Urinary bladder (tissue), 4 donors: ENCODE measurements around the gene TREH. TPM values are rescaled to one million over a fixed set of nuclear protein-coding genes. Genes with fewer than 3 reads are reported as not detected.

Experiments used
- DNase-seq: peaks from one replicate; pipeline ENCODE4 v3.0.0-alpha.2; 2015; ENCODE audit errors: extremely low spot score
- H3K27ac ChIP-seq: one replicate; pipeline ENCODE4 v1.5.1; 2013; ENCODE audit warnings: low read depth, mild to moderate bottlenecking, moderate library complexity
- H3K36me3 ChIP-seq: one replicate; pipeline ENCODE4 v1.6.1; 2013; ENCODE audit warnings: mild to moderate bottlenecking, moderate library complexity; ENCODE audit not compliant: insufficient read depth
- H3K4me1 ChIP-seq: one replicate; pipeline ENCODE4 v1.6.1; 2013; ENCODE audit warnings: mild to moderate bottlenecking, moderate library complexity; ENCODE audit not compliant: insufficient read depth
- H3K4me3 ChIP-seq: one replicate; pipeline ENCODE4 v1.5.1; 2013; ENCODE audit warnings: low read depth, low read length
- WGBS: extraction: QIAGEN DNeasy Blood & Tissue Kit; methylation state at CpG from one replicate; pipeline ENCODE4 v1.1.7; 2013; 5-methylcytosine and 5-hydroxymethylcytosine counted together
- polyA plus RNA-seq: library from polyadenylated mRNA; stranded (reverse); fragments of 200-250 nt; gene quantifications from one replicate; pipeline ENCODE4 v1.2.3, GENCODE V29; 2013
- total RNA-seq: library from RNA; depleted of rRNA; stranded (reverse); fragments of >200 nt; gene quantifications from one replicate; pipeline ENCODE4 v1.2.3, GENCODE V29; 2014
- donor health status: healthy with polysubstance abuse.
- donor health status: healthy.

TREH gene
- total and polyA plus RNA-seq, 2 donors: 1.0 TPM; not detected in 1

GRCh38 chr11:118657709-118658428 is 21.6 kb downstream of the TREH start:
- DNase-seq: no peak
- Histone ChIP-seq H3K4me1 (no peaks in the 10 kb centered on the region), H3K27ac (no peak overlapping the region), H3K36me3 (no peaks in the 10 kb centered on the region), H3K4me3 (no peak overlapping the region)
- WGBS: 77% methylated on average over 16 of the region's 16 CpGs

- H3K36me3 ChIP-seq: no peaks in the 10 kb centered on the region
Observed at GRCh38 chr11:118657238-118657637, 22.2 kb downstream of the TREH start.

GRCh38 chr11:118656563-118657165 is 22.8 kb downstream of the TREH start:
- Histone ChIP-seq H3K4me3 (no peak overlapping the region), H3K27ac (no peak overlapping the region), H3K36me3 (no peaks in the 10 kb centered on the region), H3K4me1 (no peaks in the 10 kb centered on the region)
- DNase-seq: no peak
- WGBS: 90% methylated on average over 5 of the region's 5 CpGs

More at GRCh38 chr11:118657238-118657637, 22.2 kb downstream of the TREH start:
- Histone ChIP-seq H3K4me3 (no peak overlapping the region), H3K27ac (no peak overlapping the region), H3K4me1 (no peaks in the 10 kb centered on the region)
- no peak for DNase-seq
- 88% methylated on average over 2 of the region's 2 CpGs for WGBS

GRCh38 chr11:118655486-118656190 is 23.8 kb downstream of the TREH start:
- H3K27ac ChIP-seq: no peak overlapping the region
- H3K36me3 ChIP-seq: no peaks in the 10 kb centered on the region
- no peaks in the 10 kb centered on the region for H3K4me1 ChIP-seq
- no peak overlapping the region for H3K4me3 ChIP-seq
- DNase-seq: no peak
- WGBS: 84% methylated on average over 7 of the region's 7 CpGs

- Histone ChIP-seq H3K4me3 (no peak overlapping the region), H3K27ac (no peak overlapping the region), H3K36me3 (no peaks in the 10 kb centered on the region), H3K4me1 (no peaks in the 10 kb centered on the region)
- 85% methylated on average over 8 of the region's 8 CpGs for WGBS
- DNase-seq: no peak
Observed at GRCh38 chr11:118653684-118654390, 25.6 kb downstream of the TREH start.

GRCh38 chr11:118652681-118653181 is 26.7 kb downstream of the TREH start:
- DNase-seq: no peak
- Histone ChIP-seq H3K27ac (no peak overlapping the region), H3K4me3 (no peak overlapping the region), H3K4me1 (no peaks in the 10 kb centered on the region), H3K36me3 (no peaks in the 10 kb centered on the region)
- 68% methylated on average over 4 of the region's 4 CpGs for WGBS

GRCh38 chr11:118651820-118652219 is 27.6 kb downstream of the TREH start:
- no peaks in the 10 kb centered on the region for H3K36me3 ChIP-seq
- DNase-seq: no peak

GRCh38 chr11:118650366-118650765 is 29.1 kb downstream of the TREH start:
- H3K4me1 ChIP-seq: no peaks in the 10 kb centered on the region
- 94% methylated on average over 8 of the region's 8 CpGs for WGBS
- no peak overlapping the region for H3K27ac ChIP-seq
- H3K4me3 ChIP-seq: no peak overlapping the region
- H3K36me3 ChIP-seq: no peaks in the 10 kb centered on the region
- no peak for DNase-seq

More at GRCh38 chr11:118651820-118652219, 27.6 kb downstream of the TREH start:
- Histone ChIP-seq H3K27ac (no peak overlapping the region), H3K4me3 (no peak overlapping the region), H3K4me1 (no peaks in the 10 kb centered on the region)
- WGBS: 85% methylated on average over 3 of the region's 3 CpGs

- 94% methylated on average over 10 of the region's 10 CpGs for whole genome bisulfite sequencing
- Histone ChIP-seq H3K27ac (no peak overlapping the region), H3K36me3 (no peaks in the 10 kb centered on the region), H3K4me3 (no peak overlapping the region), H3K4me1 (no peaks in the 10 kb centered on the region)
- no peak for DNase-seq
Observed at GRCh38 chr11:118649941-118650340, 29.5 kb downstream of the TREH start.

- no peak overlapping the region for H3K4me3 ChIP-seq
- DNase-seq: no peak
- no peaks in the 10 kb centered on the region for H3K36me3 ChIP-seq
- no peaks in the 10 kb centered on the region for H3K4me1 ChIP-seq
- H3K27ac ChIP-seq: no peak overlapping the region
- WGBS: 73% methylated on average over 5 of the region's 5 CpGs
Observed at GRCh38 chr11:118648291-118648690, 31.2 kb downstream of the TREH start.

GRCh38 chr11:118646393-118646792 is 33.1 kb downstream of the TREH start:
- Histone ChIP-seq H3K36me3 (no peaks in the 10 kb centered on the region), H3K27ac (no peak overlapping the region), H3K4me1 (no peaks in the 10 kb centered on the region), H3K4me3 (no peak overlapping the region)
- DNase-seq: no peak
- WGBS: 66% methylated on average over 3 of the region's 3 CpGs

- H3K4me3 ChIP-seq: no peak overlapping the region
- no peak for DNase-seq
- H3K36me3 ChIP-seq: no peaks in the 10 kb centered on the region
- H3K4me1 ChIP-seq: no peaks in the 10 kb centered on the region
- WGBS: 93% methylated on average over 24 of the region's 24 CpGs
- no peak overlapping the region for H3K27ac ChIP-seq
Observed at GRCh38 chr11:118645066-118645715, 34.3 kb downstream of the TREH start.

- 94% methylated on average over 10 of the region's 10 CpGs for WGBS
- H3K27ac ChIP-seq: no peak overlapping the region
- H3K4me1 ChIP-seq: no peaks in the 10 kb centered on the region
- no peak overlapping the region for H3K4me3 ChIP-seq
- H3K36me3 ChIP-seq: no peaks in the 10 kb centered on the region
- DNase-seq: no peak
Observed at GRCh38 chr11:118644496-118644895, 35.0 kb downstream of the TREH start.
